Calu3 (cell line): Measurements from ENCODE around the gene TAF12. TPM values are rescaled to one million over a fixed set of nuclear protein-coding genes. Genes with fewer than 3 reads are reported as not detected.
A peak's percentile ranks its signal among the peaks of the same experiment; 100 is the strongest.

Experiments
- BruUV-seq: library from RNA; stranded (reverse); fragments of 400-500 nt; replicated peaks from 2 replicates; lab custom pipeline; 2021; lab: Mats Ljungman, UMichigan
- CTCF ChIA-PET: fragments of 300-600 bp; sonication (Branson Sonifier 250); formaldehyde crosslinking; loops from one replicate; lab custom pipeline; 2022; ENCODE audit warnings: antibody characterized with exemption; lab: Charles Lee
- DNase-seq: peaks from one replicate; pipeline ENCODE4 v3.0.0; 2022
- H3K27ac Mint-ChIP-seq: one replicate; pipeline ENCODE4 v1.8.0; 2022; ENCODE audit warnings: mixed read lengths; ENCODE audit not compliant: unreplicated experiment
- H3K27me3 Mint-ChIP-seq: one replicate; pipeline ENCODE4 v1.8.0; 2022; ENCODE audit warnings: mixed read lengths; ENCODE audit not compliant: unreplicated experiment
- H3K36me3 Mint-ChIP-seq: one replicate; pipeline ENCODE4 v1.8.0; 2022; ENCODE audit warnings: mild to moderate bottlenecking, moderate library complexity, mixed read lengths; ENCODE audit not compliant: insufficient read depth, unreplicated experiment
- H3K4me1 Mint-ChIP-seq: one replicate; pipeline ENCODE4 v1.8.0; 2022; ENCODE audit warnings: mild to moderate bottlenecking, low read depth, mixed read lengths; ENCODE audit not compliant: unreplicated experiment
- H3K4me3 Mint-ChIP-seq: one replicate; pipeline ENCODE4 v1.8.0; 2022; ENCODE audit warnings: mild to moderate bottlenecking, low read depth, moderate library complexity, mixed read lengths; ENCODE audit not compliant: unreplicated experiment
- H3K9me3 Mint-ChIP-seq: one replicate; pipeline ENCODE4 v1.8.0; 2022; ENCODE audit warnings: low read depth, mixed read lengths; ENCODE audit not compliant: unreplicated experiment
- intact Hi-C: fragments of 100-400 bp; cut with micrococcal nuclease; formaldehyde crosslinking; loops from one replicate; pipeline ENCODE4 v1.10.0; 2022; ENCODE audit not compliant: unreplicated experiment
- total RNA-seq: library from RNA; stranded (reverse); gene quantifications from 2 replicates; pipeline ENCODE4 v1.2.3, GENCODE V29; 2022
- TF ChIP-seq, protein P1 (sequence below): fragments of 200-600 bp; IDR thresholded peaks from one replicate; pipeline ENCODE4 v1.8.0; 2022; ENCODE audit warnings: antibody characterized with exemption; ENCODE audit not compliant: unreplicated experiment

Gene TAF12
- total RNA-seq, 1 experiment from 2014 or later = 21.6 TPM

GRCh38 chr1:28668956-28669723, 26.3 kb upstream of the TAF12 start:
- TF ChIP-seq, protein P1, sequence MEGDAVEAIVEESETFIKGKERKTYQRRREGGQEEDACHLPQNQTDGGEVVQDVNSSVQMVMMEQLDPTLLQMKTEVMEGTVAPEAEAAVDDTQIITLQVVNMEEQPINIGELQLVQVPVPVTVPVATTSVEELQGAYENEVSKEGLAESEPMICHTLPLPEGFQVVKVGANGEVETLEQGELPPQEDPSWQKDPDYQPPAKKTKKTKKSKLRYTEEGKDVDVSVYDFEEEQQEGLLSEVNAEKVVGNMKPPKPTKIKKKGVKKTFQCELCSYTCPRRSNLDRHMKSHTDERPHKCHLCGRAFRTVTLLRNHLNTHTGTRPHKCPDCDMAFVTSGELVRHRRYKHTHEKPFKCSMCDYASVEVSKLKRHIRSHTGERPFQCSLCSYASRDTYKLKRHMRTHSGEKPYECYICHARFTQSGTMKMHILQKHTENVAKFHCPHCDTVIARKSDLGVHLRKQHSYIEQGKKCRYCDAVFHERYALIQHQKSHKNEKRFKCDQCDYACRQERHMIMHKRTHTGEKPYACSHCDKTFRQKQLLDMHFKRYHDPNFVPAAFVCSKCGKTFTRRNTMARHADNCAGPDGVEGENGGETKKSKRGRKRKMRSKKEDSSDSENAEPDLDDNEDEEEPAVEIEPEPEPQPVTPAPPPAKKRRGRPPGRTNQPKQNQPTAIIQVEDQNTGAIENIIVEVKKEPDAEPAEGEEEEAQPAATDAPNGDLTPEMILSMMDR = no peak
- Mint-ChIP-seq H3K4me1 (peaks cover 9% of the 10 kb centered on the region), H3K27ac (peak overlapping the region; percentile 67), H3K27me3 (peaks cover 9% of the 10 kb centered on the region), H3K4me3 (peak overlapping the region; percentile 84), H3K36me3 (peaks cover 10% of the 10 kb centered on the region), H3K9me3 (no peaks in the 10 kb centered on the region)
- intact Hi-C loops = no loop called here
- peak; percentile 23 for DNase-seq
- CTCF ChIA-PET = interaction anchor here (0.6 to 1.8 kb wide), 5 partner anchors 8 to 67 kb away, joined by 3 to 7 read pairs (median 4); partner anchors contain the start of genes RNU11, TAF12 and YTHDF2
- TSS peak; percentile 74 for BruUV-seq

DNA sequence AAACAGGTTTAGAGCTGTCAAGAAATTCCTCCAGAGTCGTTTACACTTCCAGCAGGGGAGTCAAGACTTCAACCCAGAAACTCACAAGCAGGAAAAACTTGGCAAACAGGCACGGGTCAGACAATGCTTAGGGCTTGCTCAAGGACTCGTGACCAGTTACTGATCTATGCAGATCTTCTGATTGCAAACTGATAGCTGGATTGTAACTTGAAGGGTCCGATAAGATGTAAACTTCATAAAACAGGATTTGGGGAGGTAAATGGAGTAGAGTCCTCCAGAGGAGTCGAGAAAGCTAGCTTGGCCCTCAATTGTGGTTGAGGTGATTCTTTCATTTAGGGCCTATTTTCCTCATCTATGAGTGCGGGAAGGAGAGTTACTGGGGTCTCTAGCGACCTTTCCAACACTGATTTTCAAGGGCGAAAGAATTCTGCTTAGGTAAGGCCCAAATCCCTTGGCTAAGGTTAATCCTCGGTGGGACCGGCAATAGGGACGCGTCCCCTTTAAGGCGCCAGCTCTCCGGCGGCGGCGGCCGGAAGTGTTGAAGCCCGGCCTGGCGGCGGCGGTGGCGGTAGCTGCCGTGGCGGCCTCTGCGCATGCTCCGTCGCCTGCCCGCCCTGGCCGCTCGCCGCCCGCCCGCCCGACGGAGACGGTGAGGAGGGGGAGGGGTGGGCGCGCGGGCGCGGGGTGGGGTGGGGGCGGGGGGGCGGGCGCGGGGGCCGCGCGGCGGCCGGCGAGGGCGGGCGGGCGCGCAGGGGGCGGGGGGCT, 25.5 kb upstream of the TAF12 start, which contains the start of gene GMEB1:
GMEB1 (plus strand) TSS at position 594 of the 765 bp plus-strand sequence. CDS start 14,829 bp downstream, outside the sequence.
- intact Hi-C loops = no loop called here
- CTCF ChIA-PET = interaction anchor here (0.6 to 1.8 kb wide), 5 partner anchors 9 to 68 kb away, joined by 3 to 7 read pairs (median 4); partner anchors contain the start of genes RNU11, TAF12 and YTHDF2
- H3K9me3 Mint-ChIP-seq = no peaks in the 10 kb centered on the region
- peaks cover 13% of the 10 kb centered on the region for H3K27me3 Mint-ChIP-seq
- peak within 1 kb of the TSS; percentile 84 for H3K4me3 Mint-ChIP-seq
- no TSS peak for BruUV-seq
- TF ChIP-seq, protein P1 = no peak
- DNase-seq = peak; percentile 89
- peak within 1 kb of the TSS; percentile 79 for H3K27ac Mint-ChIP-seq
- H3K36me3 Mint-ChIP-seq = peaks cover 10% of the 10 kb centered on the region
- peaks cover 9% of the 10 kb centered on the region for H3K4me1 Mint-ChIP-seq

GRCh38 chr1:28666806-28667205, 23.9 kb upstream of the TAF12 start:
- TF ChIP-seq, protein P1 = no peak
- no peak overlapping the region for H3K4me3 Mint-ChIP-seq
- no TSS peak for BruUV-seq
- no peaks in the 10 kb centered on the region for H3K9me3 Mint-ChIP-seq
- CTCF ChIA-PET = no interaction called here
- no peak overlapping the region for H3K27ac Mint-ChIP-seq
- H3K36me3 Mint-ChIP-seq = peaks cover 10% of the 10 kb centered on the region
- intact Hi-C loops = no loop called here
- peaks cover 13% of the 10 kb centered on the region for H3K27me3 Mint-ChIP-seq
- no peak for DNase-seq
- peaks cover 9% of the 10 kb centered on the region for H3K4me1 Mint-ChIP-seq

DNA sequence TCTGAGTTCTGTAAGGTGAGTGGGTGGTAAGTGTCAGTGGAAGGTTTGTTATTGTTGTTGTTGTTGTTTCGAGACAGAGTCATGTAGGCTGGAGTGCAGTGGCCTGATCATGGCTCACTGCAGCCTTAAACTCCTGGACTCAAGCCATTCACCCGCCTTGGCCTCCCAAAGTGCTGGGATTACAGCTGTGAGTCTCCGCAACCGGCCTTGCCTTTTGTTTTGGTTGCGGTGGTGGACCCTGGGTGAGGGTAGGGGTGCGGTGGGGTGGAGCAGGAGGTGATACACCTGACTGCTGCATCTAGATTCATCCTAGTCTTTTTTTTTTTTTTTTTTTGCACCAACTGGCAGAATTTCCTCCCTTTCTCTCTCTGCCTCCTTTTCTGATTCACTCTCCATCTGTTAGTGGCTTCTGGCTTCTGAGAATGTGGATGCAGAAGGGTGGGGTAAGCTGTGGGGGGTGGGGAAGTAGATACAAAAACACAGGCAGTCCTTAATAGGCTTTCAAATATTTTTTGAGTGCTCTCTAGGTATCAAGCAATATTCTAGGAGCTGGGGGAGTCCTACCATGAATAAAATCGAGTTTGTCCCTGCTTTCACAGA, 21.1 kb upstream of the TAF12 start:
- intact Hi-C loops = no loop called here
- CTCF ChIA-PET = no interaction called here
- BruUV-seq = no TSS peak
- Mint-ChIP-seq H3K4me3 (no peak overlapping the region), H3K9me3 (no peaks in the 10 kb centered on the region), H3K4me1 (no peaks in the 10 kb centered on the region), H3K27ac (no peak overlapping the region), H3K36me3 (peaks cover 1% of the 10 kb centered on the region), H3K27me3 (peaks cover 13% of the 10 kb centered on the region)
- DNase-seq = no peak
- TF ChIP-seq, protein P1 = no peak
